Fibroblast of lung (primary cell): ENCODE results near the gene GINS1. TPM values are rescaled to one million over a fixed set of nuclear protein-coding genes. Genes with fewer than 3 reads are reported as not detected.

ENCODE experiments used
- DNase-seq, 2 donors: peaks; one replicate each; pipeline versions ENCODE4 v3.0.0 to v3.0.0-alpha.2; 2010; ENCODE audit warnings: low read depth in 2 of 2
- H2AFZ ChIP-seq: 2 replicates; pipeline ENCODE4 v1.5.1; 2012; ENCODE audit warnings: low read length, control low read depth, inconsistent platforms
- H3K27ac ChIP-seq: 2 replicates; pipeline ENCODE4 v1.5.1; 2011; ENCODE audit warnings: low read length, control low read depth; ENCODE audit not compliant: insufficient read depth
- H3K27me3 ChIP-seq: 2 replicates; pipeline ENCODE4 v1.5.1; 2011; ENCODE audit warnings: mild to moderate bottlenecking, low read length; ENCODE audit not compliant: control insufficient read depth, insufficient read depth
- H3K36me3 ChIP-seq: 2 replicates; pipeline ENCODE4 v1.5.1; 2011; ENCODE audit warnings: low read length; ENCODE audit not compliant: control insufficient read depth, insufficient read depth
- H3K4me1 ChIP-seq: 2 replicates; pipeline ENCODE4 v1.5.1; 2011; ENCODE audit warnings: low read length; ENCODE audit not compliant: control insufficient read depth, insufficient read depth; ENCODE audit errors: extremely low read depth
- H3K4me2 ChIP-seq: 2 replicates; pipeline ENCODE4 v1.5.1; 2011; ENCODE audit warnings: low read length, control low read depth; ENCODE audit not compliant: insufficient read depth; ENCODE audit errors: extremely low read depth
- H3K4me3 ChIP-seq, 4 experiments: fragments of 200-600 bp in 1 of 4; sonication (generic) in 1 of 4; replicated peaks in 1 of 4; 2 replicates each; pipeline ENCODE4 v1.5.1; 2011 to 2016; ENCODE audit warnings: low read length in 4 of 4, low read depth in 3 of 4, mild to moderate bottlenecking in 3 of 4, control low read depth in 2 of 4, inconsistent platforms in 1 of 4, mixed read lengths in 1 of 4; ENCODE audit not compliant: insufficient read depth in 1 of 4; ENCODE audit errors: control extremely low read depth in 1 of 4
- H3K79me2 ChIP-seq: 2 replicates; pipeline ENCODE4 v1.5.1; 2012; ENCODE audit warnings: mild to moderate bottlenecking, low read length, inconsistent platforms; ENCODE audit not compliant: control insufficient read depth, insufficient read depth
- H3K9ac ChIP-seq: 2 replicates; pipeline ENCODE4 v1.5.1; 2011; ENCODE audit warnings: mild to moderate bottlenecking, low read length, control low read depth; ENCODE audit not compliant: insufficient read depth
- H3K9me3 ChIP-seq: 2 replicates; pipeline ENCODE4 v1.5.1; 2012; ENCODE audit warnings: low read depth, low read length; ENCODE audit not compliant: control insufficient read depth, insufficient read depth
- H4K20me1 ChIP-seq: 2 replicates; pipeline ENCODE4 v1.5.1; 2011; ENCODE audit warnings: low read length; ENCODE audit not compliant: control insufficient read depth, insufficient read depth; ENCODE audit errors: extremely low read depth
- CTCF ChIP-seq, 2 donors: IDR thresholded peaks in 1 of 2; conservative IDR thresholded peaks in 1 of 2; 1 replicate in 1 of 2; 2 replicates in 1 of 2; pipeline ENCODE4 v1.5.1; 2011 to 2012; ENCODE audit warnings: low read length in 2 of 2, control low read depth in 1 of 2, inconsistent platforms in 1 of 2, low read depth in 1 of 2, mild to moderate bottlenecking in 1 of 2
- EZH2 ChIP-seq: IDR thresholded peaks from 2 replicates; pipeline ENCODE4 v1.5.1; 2012; ENCODE audit warnings: low read length, control low read depth, mild to moderate bottlenecking; ENCODE audit errors: missing control alignments
- polyA plus RNA-seq, 2 donors: library from polyadenylated mRNA; depleted of rRNA in 1 of 2; stranded (reverse) in 1 of 2; unstranded in 1 of 2; fragments of >200 nt; gene quantifications; 2 replicates each; pipeline ENCODE4 v1.2.1, GENCODE V29; 2011 to 2012; ENCODE audit warnings: missing spikeins in 1 of 2
- total RNA-seq: library from RNA; depleted of rRNA; stranded (reverse); fragments of >200 nt; gene quantifications from 2 replicates; pipeline ENCODE4 v1.2.1, GENCODE V29; 2014

GINS1 gene
- total and polyA plus RNA-seq, 2 donors (not counting 1 experiment from before 2014, with no cell fraction given): 3.0 to 5.6 TPM

GRCh38 chr20:25378884-25379733 lies 28.4 kb upstream of the GINS1 start:
- no peaks in the 10 kb centered on the region for H3K4me1 ChIP-seq
- no peak overlapping the region for H3K27ac ChIP-seq
- H4K20me1 ChIP-seq: no peaks in the 10 kb centered on the region
- DNase-seq: no peak
- no peak for TF ChIP-seq EZH2
- TF ChIP-seq CTCF (conservative IDR thresholded peaks at IDR 0.05 in 1 of 2, IDR thresholded peaks at IDR 0.05 in 1 of 2; ENCODE audit: low read depth in 1 of 2, low read length in 2 of 2): no peak
- no peak overlapping the region for H3K4me2 ChIP-seq
- no peaks in the 10 kb centered on the region for H3K27me3 ChIP-seq
- H3K4me3 ChIP-seq: no peak overlapping the region
- H3K9ac ChIP-seq: no peak overlapping the region
- peaks cover 83% of the 10 kb centered on the region for H3K79me2 ChIP-seq
- H2AFZ ChIP-seq: no peak overlapping the region
- H3K36me3 ChIP-seq: no peaks in the 10 kb centered on the region
- no peaks in the 10 kb centered on the region for H3K9me3 ChIP-seq

- Histone ChIP-seq H3K4me2 (no peak overlapping the region), H3K4me3 (no peak overlapping the region), H2AFZ (no peak overlapping the region), H3K27ac (no peak overlapping the region), H4K20me1 (no peaks in the 10 kb centered on the region), H3K4me1 (no peaks in the 10 kb centered on the region), H3K36me3 (no peaks in the 10 kb centered on the region), H3K9me3 (no peaks in the 10 kb centered on the region), H3K27me3 (no peaks in the 10 kb centered on the region), H3K79me2 (peaks cover 86% of the 10 kb centered on the region), H3K9ac (no peak overlapping the region)
- DNase-seq: no peak
- TF ChIP-seq EZH2 (no peak), CTCF (conservative IDR thresholded peaks at IDR 0.05 in 1 of 2, IDR thresholded peaks at IDR 0.05 in 1 of 2; ENCODE audit: low read depth in 1 of 2, low read length in 2 of 2) (no peak)
Measured at GRCh38 chr20:25380945-25381614, 26.4 kb upstream of the GINS1 start.

DNA sequence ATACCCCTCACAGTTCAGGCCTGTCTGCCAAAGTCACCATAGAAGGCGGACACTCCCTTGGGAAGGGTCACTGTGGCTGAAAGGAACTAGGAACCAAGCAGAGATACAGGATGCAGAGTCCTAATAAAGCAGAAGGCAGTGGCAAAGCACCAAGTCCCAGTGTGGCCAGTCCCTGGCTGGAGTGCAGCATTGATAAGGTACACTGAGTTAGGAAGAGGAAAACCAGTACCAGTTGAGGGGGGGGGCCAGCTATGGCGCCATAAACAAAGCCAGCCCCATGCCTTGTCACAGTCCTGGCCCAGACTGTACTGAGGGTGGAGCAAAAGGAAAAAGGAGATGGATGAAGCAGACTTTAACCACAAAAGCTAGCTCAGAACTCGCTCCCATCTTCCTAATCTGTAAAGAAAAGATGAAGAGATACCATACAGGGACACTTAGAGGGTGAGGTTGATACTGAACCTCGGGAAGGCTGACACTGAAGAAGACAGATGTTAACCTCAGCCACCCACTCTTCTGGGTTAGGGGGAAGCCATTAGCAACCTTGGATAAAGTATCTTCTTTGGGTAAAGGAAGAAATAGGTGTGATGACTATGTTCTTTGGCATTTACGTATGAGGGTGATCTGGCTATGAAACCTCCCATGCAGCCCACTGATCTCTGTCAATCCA lies 24.6 kb upstream of the GINS1 start:
- TF ChIP-seq CTCF (conservative IDR thresholded peaks at IDR 0.05 in 1 of 2, IDR thresholded peaks at IDR 0.05 in 1 of 2; ENCODE audit: low read depth in 1 of 2, low read length in 2 of 2) (no peak), EZH2 (no peak)
- H4K20me1 ChIP-seq: no peaks in the 10 kb centered on the region
- H3K36me3 ChIP-seq: no peaks in the 10 kb centered on the region
- H3K4me1 ChIP-seq: no peaks in the 10 kb centered on the region
- H3K27me3 ChIP-seq: no peaks in the 10 kb centered on the region
- no peak overlapping the region for H2AFZ ChIP-seq
- H3K79me2 ChIP-seq: peaks cover 87% of the 10 kb centered on the region
- no peak overlapping the region for H3K4me3 ChIP-seq
- H3K9ac ChIP-seq: no peak overlapping the region
- peak in 1 of 2 donors; percentile 12 for DNase-seq
- no peaks in the 10 kb centered on the region for H3K9me3 ChIP-seq
- H3K4me2 ChIP-seq: no peak overlapping the region
- H3K27ac ChIP-seq: no peak overlapping the region
